ENCODE data around the gene KRT80.
A peak's percentile ranks its signal among the peaks of the same experiment; 100 is the strongest.

The KRT80 gene

GRCh38 chr12:52151153-52151836 is 40.5 kb downstream of the KRT80 start:
- DNase-seq = no peak

DNA sequence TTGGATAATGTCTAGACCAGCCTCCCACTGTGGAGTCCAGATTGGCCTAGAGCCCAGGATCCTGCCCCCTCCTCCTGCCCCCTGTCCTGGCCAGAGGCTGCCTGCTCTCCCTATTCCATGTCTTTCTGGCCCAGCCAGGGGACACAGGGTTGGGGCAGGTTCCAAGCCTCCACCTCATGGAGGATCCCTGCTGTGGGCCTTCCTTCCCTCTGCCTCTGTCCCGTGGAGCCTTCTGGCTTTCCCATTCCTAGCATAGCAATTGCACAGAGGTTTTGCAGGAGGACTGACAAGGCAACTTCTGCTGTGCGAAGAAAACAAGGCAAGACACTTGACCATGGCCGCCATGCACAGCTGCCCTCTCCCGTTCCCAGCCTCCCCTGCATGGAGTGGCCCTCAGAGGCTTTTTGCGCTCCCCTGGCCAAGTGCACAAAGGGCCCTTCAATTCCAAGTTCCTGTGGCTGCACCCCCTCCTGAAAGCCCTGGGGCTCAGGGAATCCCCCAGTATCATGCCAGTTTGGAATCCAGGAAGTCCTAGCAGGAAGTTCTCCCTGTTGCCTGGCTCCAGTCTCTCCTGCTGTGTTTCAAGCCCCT is 42.1 kb downstream of the KRT80 start:
- DNase-seq = no peak

- no peak for DNase-seq
Observed at GRCh38 chr12:52149182-52149641, 42.6 kb downstream of the KRT80 start.

GRCh38 chr12:52148464-52149181 is 43.2 kb downstream of the KRT80 start:
- DNase-seq = no peak

DNA sequence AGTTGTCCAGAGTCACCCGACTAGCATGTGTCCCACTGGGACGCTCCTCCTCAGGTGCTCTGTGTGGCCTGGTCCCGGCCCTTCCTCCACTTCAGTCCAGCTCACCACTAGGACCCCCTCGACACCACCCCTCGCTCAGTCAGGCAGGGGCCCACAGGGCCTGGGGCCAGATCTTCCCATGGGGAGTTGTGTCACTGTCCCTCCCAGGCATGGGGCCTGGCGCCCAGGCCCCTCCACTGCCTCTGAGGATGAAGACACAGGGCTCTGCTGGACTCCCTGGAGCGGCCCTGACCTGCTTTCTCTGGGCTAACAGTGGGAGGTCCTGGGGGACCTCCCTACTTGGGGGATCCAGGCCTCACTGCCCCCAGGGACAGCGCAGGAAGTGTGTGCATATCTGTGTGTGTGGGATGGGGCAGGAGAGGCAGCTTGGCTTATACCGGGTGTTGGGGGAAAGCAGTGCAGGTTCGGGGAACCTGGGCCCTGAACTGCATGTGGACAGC is 43.8 kb downstream of the KRT80 start:
- DNase-seq = no peak

GRCh38 chr12:52147367-52147963 is 44.3 kb downstream of the KRT80 start:
- no peak for DNase-seq

- no peak for DNase-seq
Observed at GRCh38 chr12:52146822-52147366, 44.9 kb downstream of the KRT80 start.

GRCh38 chr12:52146089-52146821 is 45.6 kb downstream of the KRT80 start:
- DNase-seq = no peak

DNA sequence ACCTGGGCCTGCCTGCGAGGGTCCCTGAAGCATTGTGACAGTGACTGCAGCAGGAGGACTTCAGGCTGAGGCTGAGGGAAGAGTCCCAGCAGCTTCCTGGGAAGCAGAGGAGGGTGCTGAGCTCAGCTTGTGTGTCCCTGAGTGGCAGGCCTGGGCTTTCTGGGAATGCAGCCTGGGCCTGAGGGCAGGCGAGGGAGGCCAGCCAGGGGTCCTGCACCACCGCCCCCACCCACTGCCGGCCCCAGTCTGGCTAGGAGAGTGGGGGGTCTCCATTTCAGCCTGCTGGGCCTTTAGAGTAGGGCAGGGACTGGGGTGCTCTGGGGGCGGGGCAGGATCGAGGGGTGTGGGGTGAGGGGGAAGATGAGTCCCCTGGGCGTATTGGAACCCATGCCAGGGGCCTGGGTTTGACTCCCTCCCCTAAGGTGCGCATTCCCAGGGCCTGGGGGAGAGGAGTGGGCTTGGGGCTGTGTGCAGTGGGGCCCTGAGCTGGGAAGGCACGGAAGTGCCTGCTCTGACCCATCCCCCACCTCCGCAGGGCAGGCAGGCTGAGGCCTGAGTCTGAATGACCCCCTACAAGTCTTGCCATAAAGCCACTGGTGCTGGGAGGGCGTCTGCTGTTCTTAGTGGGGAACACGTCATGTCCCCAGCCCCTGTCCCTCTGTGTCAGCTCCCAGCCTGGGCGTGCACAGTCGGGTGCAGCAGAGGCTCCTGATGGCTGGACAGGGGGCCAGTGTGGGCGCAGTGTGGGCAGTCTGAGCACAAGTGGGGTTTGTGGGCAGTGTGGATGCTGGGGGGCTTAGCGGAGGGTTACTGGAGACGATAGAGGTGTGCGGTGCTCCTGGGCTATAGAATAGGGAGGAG is 46.4 kb downstream of the KRT80 start:
- DNase-seq = no peak

DNA sequence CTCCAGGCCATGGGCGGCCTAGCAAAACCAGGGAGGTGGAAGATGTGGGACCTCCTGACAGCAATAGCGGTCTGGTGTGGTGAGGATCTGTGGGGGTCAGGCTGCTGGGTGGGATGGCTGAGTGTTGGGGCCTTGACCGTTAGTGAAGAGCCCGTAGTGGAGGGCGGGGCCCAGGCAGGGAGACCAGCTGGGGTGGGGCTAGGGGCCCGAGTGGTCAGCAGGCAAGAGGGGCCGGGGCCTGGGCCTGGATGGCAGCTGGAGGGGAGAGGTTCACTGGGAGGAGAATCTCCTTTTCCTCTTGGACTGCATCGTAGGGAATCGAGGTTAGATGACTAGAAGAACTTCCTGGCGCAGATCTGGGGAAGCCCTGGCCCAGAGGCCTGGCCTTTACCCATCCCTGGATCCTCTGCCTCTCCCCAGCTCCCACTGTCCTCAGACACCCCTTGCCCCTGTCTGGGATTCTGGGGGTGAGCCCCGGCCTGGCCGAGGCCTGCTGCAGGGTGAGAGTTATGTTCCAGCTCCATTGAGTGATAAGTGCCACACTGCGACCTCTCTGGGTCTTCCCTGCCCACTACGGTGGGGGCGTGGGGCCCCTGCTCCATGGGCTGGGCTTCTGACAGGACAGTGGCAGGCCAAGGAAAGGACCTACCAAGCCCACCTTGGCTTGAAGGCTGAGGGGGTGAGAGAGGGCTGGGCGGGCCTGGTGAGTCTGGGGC is 47.1 kb downstream of the KRT80 start:
- no peak for DNase-seq

GRCh38 chr12:52142431-52142830 is 49.4 kb downstream of the KRT80 start:
- DNase-seq = no peak

DNA sequence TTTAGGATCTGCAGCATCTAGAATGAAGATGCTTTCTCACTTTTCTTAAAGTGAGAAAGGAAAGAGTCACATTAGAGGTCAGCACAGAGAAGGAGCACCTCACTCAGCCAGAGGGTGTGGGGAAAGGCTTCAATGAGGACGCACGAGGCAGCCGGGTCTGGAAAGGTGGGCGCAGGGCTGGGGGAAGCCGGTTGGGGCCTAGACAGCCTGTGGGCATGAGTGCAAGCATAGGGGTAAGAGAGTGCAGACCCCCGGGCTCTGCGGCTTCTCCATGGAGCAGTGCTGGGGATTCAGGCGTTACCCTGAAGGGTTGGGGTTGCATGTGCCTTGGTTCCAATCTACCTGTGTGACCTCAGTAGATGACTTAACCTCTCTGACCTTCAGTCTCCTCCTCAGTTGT is 49.9 kb downstream of the KRT80 start:
- no peak for DNase-seq

GRCh38 chr12:52141306-52141705 is 50.5 kb downstream of the KRT80 start:
- no peak for DNase-seq

GRCh38 chr12:52139579-52140062 is 52.2 kb downstream of the KRT80 start:
- DNase-seq = peak; percentile 46

GRCh38 chr12:52139147-52139546 is 52.7 kb downstream of the KRT80 start:
- no peak for DNase-seq

- DNase-seq = no peak
Observed at GRCh38 chr12:52137746-52138145, 54.1 kb downstream of the KRT80 start.

DNA sequence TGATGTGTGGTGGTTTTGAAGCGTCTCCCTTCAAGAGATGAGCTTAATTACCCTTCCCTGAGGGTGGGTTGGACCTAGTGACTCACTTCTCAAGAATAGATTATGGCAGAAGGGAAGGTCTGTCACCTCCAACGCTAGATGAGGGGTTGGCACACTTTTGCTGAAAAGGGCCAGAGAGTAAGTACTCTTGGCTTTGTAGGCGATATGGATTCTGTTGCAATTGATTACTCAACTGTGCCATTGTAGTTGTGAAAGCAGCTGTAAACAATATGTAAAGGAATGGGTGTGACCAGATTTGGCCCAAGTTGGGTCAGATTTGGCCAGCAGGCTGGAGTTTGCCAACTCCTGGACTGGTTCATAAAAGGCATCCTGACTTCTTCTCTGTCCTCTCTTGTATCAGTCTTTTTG is 59.1 kb downstream of the KRT80 start:
- no peak for DNase-seq

DNA sequence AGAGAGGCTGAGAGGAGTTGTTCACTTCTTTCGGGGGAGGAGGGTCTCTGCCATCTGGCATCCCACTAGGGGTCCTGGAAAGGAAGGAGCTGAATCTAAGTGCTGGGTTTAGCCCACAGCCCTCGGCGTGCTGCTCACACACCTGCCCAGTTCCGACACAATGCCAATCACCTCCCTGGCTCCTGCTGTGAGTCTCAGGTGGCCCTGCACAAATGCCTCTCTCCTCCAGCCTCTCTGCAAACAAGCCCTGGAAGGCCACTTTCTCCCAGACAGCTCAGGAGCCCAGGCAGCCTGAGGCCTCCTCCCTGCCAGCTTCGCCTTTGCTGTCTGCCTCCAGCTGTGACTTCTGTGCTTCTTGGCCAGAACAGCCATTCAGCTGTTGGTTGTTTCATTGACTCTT is 61.1 kb downstream of the KRT80 start:
- DNase-seq = no peak

GRCh38 chr12:52127683-52128450 is 63.9 kb downstream of the KRT80 start:
- no peak for DNase-seq

All from activated CD4-positive, alpha-beta T cell treated with anti-CD3 and anti-CD28 coated beads, Interleukin-2, amount 50 U/mL, for 1 hour (primary cell).